GOT3 (cell line): ENCODE data around the gene MACROH2A2.
"Not testable (repeated sequence)": the region's sequence is repeated elsewhere in the genome, so short reads cannot be mapped to it uniquely, and the experiment has no call there.

ENCODE experiments used
- DNase-seq: peaks from one replicate; lab custom pipeline; 2025; ENCODE audit warnings: mixed read lengths; lab: John Stamatoyannopoulos, UW

Gene MACROH2A2

GRCh38 chr10:70067586-70067985, 14.9 kb downstream of the MACROH2A2 start:
- no peak for DNase-seq

GRCh38 chr10:70068925-70069324, 16.3 kb downstream of the MACROH2A2 start:
- DNase-seq: no peak

- DNase-seq: no peak
These were observed 16.7 kb downstream of the MACROH2A2 start for GRCh38 chr10:70069346-70069745.

DNA sequence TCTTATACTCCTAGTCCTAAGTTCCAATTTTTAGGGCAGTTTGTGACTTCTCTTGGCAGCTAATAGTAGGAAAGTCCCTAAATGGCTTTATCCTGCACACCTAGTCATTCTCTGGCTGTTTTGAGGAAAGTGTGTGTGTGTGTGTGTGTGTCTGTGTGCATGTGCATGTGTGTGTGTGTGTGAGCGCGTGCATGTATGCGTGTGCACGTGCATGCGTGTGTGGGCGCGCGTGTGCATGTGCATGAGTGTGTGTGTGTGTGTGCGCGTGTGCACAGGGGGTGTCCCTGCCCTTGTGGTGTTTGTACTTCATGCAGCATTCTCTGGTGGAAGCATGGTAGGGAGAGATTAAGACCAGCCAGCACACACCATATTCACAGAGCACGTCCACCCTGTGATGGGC, 18.2 kb downstream of the MACROH2A2 start:
- DNase-seq: no peak

DNA sequence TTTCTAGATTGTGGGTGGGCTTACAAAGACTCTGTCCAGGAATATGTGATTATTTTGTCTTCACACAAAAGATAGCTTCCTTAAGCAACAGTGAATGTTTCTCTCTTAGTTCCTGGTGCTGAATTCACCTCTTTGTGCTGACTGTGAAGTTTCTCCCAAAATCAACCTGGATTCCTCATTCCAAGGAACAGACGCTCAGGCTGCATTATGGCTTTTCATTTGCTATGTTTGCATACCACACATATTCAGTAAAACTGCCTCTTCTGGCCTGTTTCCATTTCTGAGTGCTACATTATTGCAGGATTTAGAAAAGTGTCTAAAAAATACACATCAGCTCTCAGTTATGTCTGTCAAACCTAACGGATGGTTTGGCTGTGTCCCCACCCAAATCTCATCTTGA, 21.5 kb downstream of the MACROH2A2 start:
- no peak for DNase-seq

DNA sequence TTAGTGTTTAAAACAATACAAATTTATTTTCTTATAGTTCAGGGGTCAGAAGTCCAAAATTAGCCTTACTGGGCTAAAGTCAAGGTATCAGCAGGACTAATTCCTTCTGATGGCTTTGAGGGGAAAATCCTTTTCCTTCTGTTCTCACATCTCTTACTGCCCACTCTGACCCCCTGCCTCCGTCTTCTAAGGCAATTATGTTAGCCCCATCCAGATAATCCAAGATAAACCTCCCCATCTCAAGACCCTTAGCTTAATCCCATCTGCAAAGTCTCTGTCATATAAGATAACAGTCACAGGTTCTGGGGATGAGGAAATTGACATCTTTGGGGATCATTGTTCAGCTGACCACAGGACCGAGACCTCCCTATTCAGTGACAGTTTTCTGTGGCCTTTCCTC, 22.3 kb downstream of the MACROH2A2 start:
- no peak for DNase-seq

GRCh38 chr10:70078329-70078728, 25.7 kb downstream of the MACROH2A2 start:
- DNase-seq: no peak

DNA sequence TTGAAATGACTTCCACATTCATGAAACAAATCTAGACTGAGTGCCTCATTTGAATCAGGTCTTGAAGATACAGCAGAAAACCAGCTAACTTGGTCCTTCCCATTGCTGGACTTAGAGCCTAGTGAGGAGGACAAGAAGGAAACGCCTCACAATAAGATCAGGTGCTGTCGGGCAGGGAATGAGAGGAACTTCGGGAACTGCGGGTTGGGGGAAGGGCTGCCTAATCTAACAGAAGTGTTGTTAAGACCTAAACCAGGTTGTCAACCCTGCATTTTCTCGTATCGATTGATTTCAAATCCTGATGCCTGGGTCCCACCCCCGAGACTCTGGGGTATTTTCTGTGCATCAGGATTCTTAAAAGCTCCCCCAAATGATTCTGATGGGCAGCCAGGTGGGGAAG, 26.3 kb downstream of the MACROH2A2 start:
- no peak for DNase-seq

GRCh38 chr10:70080789-70081188, 28.1 kb downstream of the MACROH2A2 start:
- not testable (repeated sequence) for DNase-seq

- no peak for DNase-seq
These were observed 31.5 kb downstream of the MACROH2A2 start for GRCh38 chr10:70084189-70084588.

DNA sequence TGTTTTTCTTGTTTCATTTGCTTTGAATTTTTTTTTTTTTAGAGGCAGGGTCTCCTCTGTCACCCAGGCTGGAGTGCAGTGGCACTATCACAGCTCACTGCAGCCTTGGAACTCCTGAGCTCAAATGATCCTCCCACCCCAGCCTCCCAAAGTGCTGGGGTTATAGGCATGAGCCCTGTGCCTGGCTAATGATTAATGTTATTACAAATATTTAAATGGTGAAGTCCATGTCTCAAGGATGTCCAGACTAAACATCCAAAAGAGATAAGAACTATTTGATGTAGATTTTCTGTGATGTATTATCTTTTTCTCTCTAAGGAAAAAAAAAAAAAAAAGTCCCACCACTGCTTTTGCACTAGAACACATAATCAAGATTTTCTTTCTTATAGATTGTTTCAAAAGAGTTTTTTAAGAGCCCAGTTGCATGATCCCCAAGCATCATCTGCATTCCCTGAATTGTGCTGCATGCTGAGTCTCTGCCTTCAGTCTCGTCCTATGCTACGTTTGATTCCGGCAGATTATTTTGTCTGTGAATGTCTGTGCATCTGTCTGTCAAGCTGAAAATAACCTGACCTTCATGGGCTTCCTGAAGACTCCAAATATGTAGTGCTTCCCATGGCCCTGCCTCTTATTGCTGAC, 33.4 kb downstream of the MACROH2A2 start:
- no peak for DNase-seq

DNA sequence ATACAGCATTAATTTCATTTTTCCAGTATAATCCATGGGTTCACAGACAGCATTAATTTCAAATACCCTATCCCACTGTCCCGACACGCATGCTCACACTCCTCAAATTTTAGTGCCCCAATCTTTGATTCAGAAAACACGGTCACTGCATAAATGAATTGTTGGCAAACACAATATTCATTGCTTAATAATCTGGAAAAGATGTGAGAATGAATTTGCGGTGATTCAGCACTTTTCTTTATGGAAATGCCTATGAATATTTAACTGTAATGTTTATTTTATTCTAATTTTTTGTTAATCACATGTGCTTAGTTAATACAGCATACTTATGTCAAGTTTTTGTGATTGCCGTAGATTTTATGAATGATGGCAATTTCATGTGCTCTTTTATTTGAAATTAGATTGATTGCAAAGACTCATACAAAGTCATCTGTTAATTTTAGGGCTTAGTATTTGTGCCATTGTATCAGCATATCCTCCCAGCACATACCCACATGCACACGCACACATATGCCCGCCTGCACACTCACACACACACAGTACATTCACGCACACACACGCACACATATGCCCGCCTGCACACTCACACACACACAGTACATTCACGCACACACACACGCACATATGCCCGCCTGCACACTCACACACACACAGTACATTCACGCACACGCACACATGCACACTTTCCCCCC, 35.1 kb downstream of the MACROH2A2 start:
- DNase-seq: no peak

- no peak for DNase-seq
These were observed 35.7 kb downstream of the MACROH2A2 start for GRCh38 chr10:70088308-70088698.

- no peak for DNase-seq
These were observed 37.4 kb downstream of the MACROH2A2 start for GRCh38 chr10:70090013-70090412.

DNA sequence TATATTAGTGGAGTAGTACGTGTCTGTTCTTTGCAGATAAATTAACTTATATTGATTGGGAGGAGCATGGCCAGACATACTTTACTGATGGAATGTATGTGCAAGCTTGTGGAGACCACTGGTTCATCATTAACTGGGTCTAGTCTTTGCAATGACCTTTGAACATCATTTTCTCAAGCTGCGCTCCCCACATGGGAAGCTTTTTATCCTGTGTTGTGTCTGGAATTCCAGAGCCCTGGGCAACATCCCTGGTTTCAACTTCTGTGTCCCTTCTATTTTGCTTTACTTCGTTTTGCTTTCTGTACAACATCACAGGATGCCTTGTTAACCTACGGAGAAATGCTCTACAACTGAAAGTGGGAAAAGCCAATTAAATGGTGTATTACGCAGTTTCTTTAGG, 38.3 kb downstream of the MACROH2A2 start:
- DNase-seq: no peak

GRCh38 chr10:70092389-70092718, 39.7 kb downstream of the MACROH2A2 start:
- DNase-seq: no peak

DNA sequence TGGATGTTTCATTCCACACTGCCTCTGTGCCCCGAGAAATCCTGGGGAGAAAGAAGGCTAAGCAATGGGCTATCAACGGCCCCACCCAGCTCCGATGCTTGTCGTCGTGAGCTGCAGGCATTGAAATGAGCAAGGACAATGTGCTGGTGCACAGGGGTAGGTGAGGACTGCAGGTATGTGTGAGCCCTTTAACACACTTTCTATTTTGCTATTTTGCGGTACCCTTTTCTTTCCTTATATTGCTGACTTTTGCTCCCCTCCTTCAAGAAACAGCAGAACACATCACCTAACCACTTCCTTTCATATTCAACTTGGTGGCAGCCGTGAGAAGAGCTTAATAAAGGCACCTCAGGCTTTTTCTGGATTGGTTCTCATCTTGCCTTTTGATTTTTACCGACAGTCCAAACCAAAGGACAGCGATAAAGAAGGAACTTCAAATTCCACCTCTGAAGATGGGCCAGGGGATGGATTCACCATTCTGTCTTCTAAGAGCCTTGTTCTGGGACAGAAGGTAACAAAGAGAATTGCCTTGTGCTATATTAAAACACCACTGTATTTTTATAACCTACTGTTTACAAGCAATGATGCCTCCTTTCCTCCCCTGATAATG, 40.8 kb downstream of the MACROH2A2 start:
- DNase-seq: no peak

DNA sequence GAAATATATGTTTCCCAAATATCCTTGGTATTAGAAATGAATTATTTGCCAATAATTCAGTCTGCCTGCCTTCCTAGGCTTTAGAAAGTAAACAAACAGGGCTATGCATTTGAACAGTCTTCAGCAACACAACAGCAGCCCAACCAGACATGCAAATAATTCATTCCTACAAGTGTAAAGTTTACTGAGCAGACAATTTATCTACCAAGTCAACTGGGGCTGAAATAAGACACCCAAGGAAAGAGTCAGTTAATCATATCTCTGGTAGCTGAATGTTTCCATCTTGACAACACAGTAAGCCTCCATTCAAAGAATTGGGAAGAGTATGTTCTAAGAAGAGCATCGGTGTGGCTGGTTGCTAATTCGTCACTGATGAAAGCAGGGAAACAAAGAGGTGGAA, 41.6 kb downstream of the MACROH2A2 start:
- no peak for DNase-seq

GRCh38 chr10:70096016-70096704, 43.5 kb downstream of the MACROH2A2 start:
- no peak for DNase-seq

GRCh38 chr10:70096705-70097420, 44.2 kb downstream of the MACROH2A2 start:
- no peak for DNase-seq

- no peak for DNase-seq
These were observed 44.8 kb downstream of the MACROH2A2 start for GRCh38 chr10:70097459-70097858.

DNA sequence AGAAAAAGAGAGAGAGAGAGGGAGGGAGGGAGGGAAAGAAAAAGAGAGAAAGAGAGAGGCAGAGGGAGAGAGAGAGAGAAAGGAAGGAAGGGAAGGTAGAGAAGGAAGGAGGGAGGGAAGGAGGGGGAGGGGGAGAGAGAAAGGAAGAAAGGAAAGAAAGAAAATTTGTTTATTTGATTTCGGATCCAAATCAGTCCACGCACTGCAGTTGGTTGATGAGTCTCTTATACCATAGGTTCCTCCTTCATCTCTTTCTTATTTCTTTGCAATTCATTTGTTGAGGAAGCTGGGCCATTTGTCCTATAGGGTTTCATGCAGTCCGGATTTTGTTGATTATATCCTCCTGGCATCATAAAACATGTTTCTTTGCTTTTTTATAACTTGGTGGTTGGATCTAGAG, 45.6 kb downstream of the MACROH2A2 start:
- no peak for DNase-seq
